OCI-LY1 (cell line): ENCODE results near the gene CEMIP2.

ENCODE experiments used
- H2AFZ ChIP-seq: fragments of 200-600 bp; sonication (generic), shearing (Covaris generic); 2 replicates; pipeline ENCODE4 v1.6.0; 2014; ENCODE audit warnings: antibody characterized with exemption, mild to moderate bottlenecking, low read length
- H3F3A ChIP-seq: fragments of 200-600 bp; sonication (generic), shearing (Covaris generic); 2 replicates; pipeline ENCODE4 v1.6.0; 2014; ENCODE audit warnings: mild to moderate bottlenecking, antibody characterized with exemption, low read length, moderate library complexity; ENCODE audit not compliant: insufficient read depth
- H3K27ac ChIP-seq: fragments of 200-600 bp; sonication (generic); 2 replicates; pipeline ENCODE4 v1.5.1; 2014; ENCODE audit warnings: low read length, mixed run types, mild to moderate bottlenecking, low read depth; ENCODE audit not compliant: poor library complexity, severe bottlenecking
- H3K27me3 ChIP-seq: fragments of 200-600 bp; sonication (generic); 2 replicates; pipeline ENCODE4 v1.6.0; 2014; ENCODE audit warnings: antibody characterized with exemption, mild to moderate bottlenecking, low read length, moderate library complexity; ENCODE audit not compliant: insufficient read depth
- H3K36me3 ChIP-seq: fragments of 200-600 bp; sonication (generic); 2 replicates; pipeline ENCODE4 v1.6.1; 2014; ENCODE audit warnings: mild to moderate bottlenecking, antibody characterized with exemption, low read length, moderate library complexity, mixed read lengths; ENCODE audit not compliant: insufficient read depth
- H3K4me1 ChIP-seq: fragments of 200-600 bp; sonication (generic); 2 replicates; pipeline ENCODE4 v1.5.1; 2014; ENCODE audit warnings: mild to moderate bottlenecking, low read length, moderate library complexity; ENCODE audit not compliant: insufficient read depth, severe bottlenecking
- H3K4me2 ChIP-seq: fragments of 200-600 bp; sonication (generic), shearing (Covaris generic); 2 replicates; pipeline ENCODE4 v1.6.1; 2014; ENCODE audit warnings: low read length
- H3K4me3 ChIP-seq: fragments of 200-600 bp; sonication (generic); 2 replicates; pipeline ENCODE4 v1.5.1; 2014; ENCODE audit warnings: low read length, low read depth, mild to moderate bottlenecking, mixed read lengths; ENCODE audit not compliant: poor library complexity, severe bottlenecking
- H3K79me2 ChIP-seq: fragments of 200-600 bp; shearing (Covaris generic); 2 replicates; pipeline ENCODE4 v1.6.1; 2016; ENCODE audit warnings: mixed run types, low read length, mixed read lengths; ENCODE audit not compliant: insufficient read depth
- H3K9ac ChIP-seq: fragments of 200-600 bp; sonication (generic), shearing (Covaris generic); 2 replicates; pipeline ENCODE4 v1.6.1; 2014; ENCODE audit warnings: mild to moderate bottlenecking, low read length, mixed read lengths
- H3K9me2 ChIP-seq: fragments of 200-600 bp; sonication (generic), shearing (Covaris generic); 2 replicates; pipeline ENCODE4 v1.6.1; 2014; ENCODE audit warnings: low read depth, mild to moderate bottlenecking, low read length, mixed read lengths
- H3K9me3 ChIP-seq: fragments of 200-600 bp; shearing (Covaris generic); 2 replicates; pipeline ENCODE4 v1.6.1; 2014; ENCODE audit warnings: low read length, mixed read lengths
- H4K20me1 ChIP-seq: fragments of 200-600 bp; sonication (generic), shearing (Covaris generic); 2 replicates; pipeline ENCODE4 v1.6.0; 2016; ENCODE audit warnings: mild to moderate bottlenecking, low read length; ENCODE audit not compliant: insufficient read depth
- CTCF ChIP-seq: fragments of 200-600 bp; sonication (generic), shearing (Covaris generic); IDR thresholded peaks from 2 replicates; pipeline ENCODE4 v1.5.1; 2017; ENCODE audit warnings: mild to moderate bottlenecking, antibody characterized with exemption, low read length, moderate library complexity, mixed read lengths
- EZH2 ChIP-seq: fragments of 200-600 bp; sonication (generic), shearing (Covaris generic); IDR thresholded peaks from 2 replicates; pipeline ENCODE4 v1.8.0; 2017; ENCODE audit warnings: borderline replicate concordance, mixed run types, mild to moderate bottlenecking, antibody characterized with exemption, low read length, moderate library complexity, mixed read lengths

CEMIP2 gene

GRCh38 chr9:71737455-71737854 is 30.9 kb downstream of the CEMIP2 start:
- H3K27ac ChIP-seq, result no peak overlapping the region
- no peaks in the 10 kb centered on the region for H3K79me2 ChIP-seq
- H3K27me3 ChIP-seq, result no peaks in the 10 kb centered on the region
- H3K4me3 ChIP-seq, result no peak overlapping the region
- no peaks in the 10 kb centered on the region for H3F3A ChIP-seq
- H3K9me3 ChIP-seq, result no peaks in the 10 kb centered on the region
- no peaks in the 10 kb centered on the region for H4K20me1 ChIP-seq
- H3K4me1 ChIP-seq, result no peaks in the 10 kb centered on the region
- no peak overlapping the region for H3K9ac ChIP-seq
- TF ChIP-seq EZH2, result no peak
- TF ChIP-seq CTCF, result no peak
- H3K4me2 ChIP-seq, result no peak overlapping the region
- no peaks in the 10 kb centered on the region for H3K36me3 ChIP-seq
- no peak overlapping the region for H2AFZ ChIP-seq
- H3K9me2 ChIP-seq, result no peaks in the 10 kb centered on the region

GRCh38 chr9:71736236-71736635 is 32.1 kb downstream of the CEMIP2 start:
- no peaks in the 10 kb centered on the region for H3K4me1 ChIP-seq
- no peak overlapping the region for H3K27ac ChIP-seq
- no peaks in the 10 kb centered on the region for H3K9me2 ChIP-seq
- no peak for TF ChIP-seq EZH2
- TF ChIP-seq CTCF, result no peak
- H3K9ac ChIP-seq, result no peak overlapping the region
- H4K20me1 ChIP-seq, result no peaks in the 10 kb centered on the region
- no peaks in the 10 kb centered on the region for H3F3A ChIP-seq
- no peaks in the 10 kb centered on the region for H3K27me3 ChIP-seq
- H3K9me3 ChIP-seq, result no peaks in the 10 kb centered on the region
- H2AFZ ChIP-seq, result no peak overlapping the region
- H3K4me2 ChIP-seq, result no peak overlapping the region
- no peaks in the 10 kb centered on the region for H3K36me3 ChIP-seq
- no peaks in the 10 kb centered on the region for H3K79me2 ChIP-seq
- H3K4me3 ChIP-seq, result no peak overlapping the region

DNA sequence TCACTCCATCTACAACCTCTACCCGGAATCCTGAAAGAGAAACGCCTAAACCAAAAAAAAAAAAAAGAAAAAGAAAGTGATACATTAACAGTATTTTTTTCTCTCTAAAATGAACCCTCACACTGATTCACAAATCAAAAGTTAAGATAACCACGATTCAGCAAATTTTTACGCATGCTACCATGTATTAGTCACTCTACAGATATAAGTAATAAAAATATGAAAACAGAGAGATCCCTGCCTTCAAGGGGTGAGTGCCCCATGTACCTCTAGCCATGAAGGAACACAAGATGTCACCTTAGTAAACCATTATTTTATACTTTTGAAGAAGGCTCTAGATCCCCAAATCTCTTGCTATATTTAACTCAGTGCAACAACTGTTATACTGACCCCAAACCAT is 33.4 kb downstream of the CEMIP2 start:
- Histone ChIP-seq H3K36me3 (no peaks in the 10 kb centered on the region), H3K27ac (no peak overlapping the region), H3K9me3 (no peaks in the 10 kb centered on the region), H3K4me3 (no peak overlapping the region), H2AFZ (no peak overlapping the region), H3K9me2 (no peaks in the 10 kb centered on the region), H3K27me3 (no peaks in the 10 kb centered on the region), H4K20me1 (no peaks in the 10 kb centered on the region), H3F3A (no peaks in the 10 kb centered on the region), H3K4me2 (no peak overlapping the region), H3K4me1 (no peaks in the 10 kb centered on the region), H3K79me2 (no peaks in the 10 kb centered on the region), H3K9ac (no peak overlapping the region)
- TF ChIP-seq CTCF (no peak), EZH2 (no peak)
